Osteoblast (primary cell): ENCODE results near the gene TTC33. TPM values are rescaled to one million over a fixed set of nuclear protein-coding genes. Genes with fewer than 3 reads are reported as not detected.
"Not testable (repeated sequence)": the region's sequence is repeated elsewhere in the genome, so short reads cannot be mapped to it uniquely, and the experiment has no call there.

ENCODE experiments used
- DNase-seq: peaks from one replicate; pipeline ENCODE4 v3.0.0; 2011; ENCODE audit warnings: low spot score, mixed read lengths; ENCODE audit not compliant: insufficient read length; ENCODE audit errors: missing footprints
- H2AFZ ChIP-seq: 2 replicates; pipeline ENCODE4 v1.6.0; 2011; ENCODE audit warnings: mild to moderate bottlenecking, low read length
- H3K27ac ChIP-seq: 2 replicates; pipeline ENCODE4 v1.5.1; 2011; ENCODE audit warnings: mild to moderate bottlenecking, low read depth, low read length, moderate library complexity
- H3K27me3 ChIP-seq: 2 replicates; pipeline ENCODE4 v1.6.0; 2012; ENCODE audit warnings: mild to moderate bottlenecking, control low read depth, inconsistent platforms, low read length, moderate library complexity; ENCODE audit not compliant: insufficient read depth
- H3K36me3 ChIP-seq: 2 replicates; pipeline ENCODE4 v1.5.1; 2011; ENCODE audit warnings: mild to moderate bottlenecking, low read length, control low read depth, moderate library complexity; ENCODE audit not compliant: insufficient read depth
- H3K4me1 ChIP-seq: 2 replicates; pipeline ENCODE4 v1.5.1; 2011; ENCODE audit warnings: mild to moderate bottlenecking, low read length, control low read depth, moderate library complexity; ENCODE audit not compliant: insufficient read depth
- H3K4me2 ChIP-seq: 2 replicates; pipeline ENCODE4 v1.6.0; 2011; ENCODE audit warnings: mild to moderate bottlenecking, low read length; ENCODE audit not compliant: insufficient read depth
- H3K4me3 ChIP-seq: fragments of 200-600 bp; sonication (generic); 3 replicates; pipeline ENCODE4 v1.5.1; 2012; ENCODE audit warnings: mild to moderate bottlenecking, low read length, inconsistent platforms; ENCODE audit not compliant: insufficient read depth
- H3K79me2 ChIP-seq: 2 replicates; pipeline ENCODE4 v1.6.0; 2012; ENCODE audit warnings: mild to moderate bottlenecking, low read length, control low read depth, inconsistent platforms; ENCODE audit not compliant: insufficient read depth
- H3K9me3 ChIP-seq: 2 replicates; pipeline ENCODE4 v1.5.1; 2011; ENCODE audit warnings: low read depth, low read length, control low read depth
- H4K20me1 ChIP-seq: 2 replicates; pipeline ENCODE4 v1.6.0; 2012; ENCODE audit warnings: mild to moderate bottlenecking, low read length, control low read depth; ENCODE audit not compliant: insufficient read depth
- CTCF ChIP-seq: IDR thresholded peaks from 2 replicates; pipeline ENCODE4 v1.5.1; 2011; ENCODE audit warnings: mild to moderate bottlenecking, low read depth, low read length, moderate library complexity; ENCODE audit errors: extremely low read depth
- total RNA-seq: library from RNA; depleted of rRNA; stranded (reverse); fragments of >200 nt; gene quantifications from 2 replicates; pipeline ENCODE4 v1.2.3, GENCODE V29; 2012

Gene TTC33
- total RNA-seq, 1 donor = 14.5 TPM

- Histone ChIP-seq H3K9me3 (no peaks in the 10 kb centered on the region), H3K4me1 (peaks cover 5% of the 10 kb centered on the region), H3K27me3 (no peaks in the 10 kb centered on the region), H3K4me3 (no peak overlapping the region), H3K79me2 (no peaks in the 10 kb centered on the region), H4K20me1 (no peaks in the 10 kb centered on the region), H3K36me3 (no peaks in the 10 kb centered on the region), H3K27ac (no peak overlapping the region), H2AFZ (no peak overlapping the region), H3K4me2 (no peak overlapping the region)
- no peak for TF ChIP-seq CTCF
- DNase-seq = peak; percentile 58
These were observed 160.9 kb downstream of the TTC33 start for GRCh38 chr5:40594811-40595210.

- H3K27me3 ChIP-seq, H3K4me3 ChIP-seq, H3K27ac ChIP-seq, H3K4me2 ChIP-seq, H3K9me3 ChIP-seq, H2AFZ ChIP-seq, H3K79me2 ChIP-seq, H4K20me1 ChIP-seq, H3K4me1 ChIP-seq, H3K36me3 ChIP-seq, DNase-seq: not testable (repeated sequence)
These were observed 163.9 kb downstream of the TTC33 start for GRCh38 chr5:40591727-40592396.

GRCh38 chr5:40587376-40587775, 168.4 kb downstream of the TTC33 start:
- no peak for DNase-seq
- no peak overlapping the region for H3K27ac ChIP-seq

GRCh38 chr5:40585537-40586267, 170.1 kb downstream of the TTC33 start:
- H4K20me1 ChIP-seq = no peaks in the 10 kb centered on the region
- H3K4me2 ChIP-seq = no peak overlapping the region
- no peaks in the 10 kb centered on the region for H3K9me3 ChIP-seq
- no peak overlapping the region for H2AFZ ChIP-seq
- no peak overlapping the region for H3K27ac ChIP-seq
- no peak overlapping the region for H3K4me3 ChIP-seq
- no peaks in the 10 kb centered on the region for H3K27me3 ChIP-seq
- no peaks in the 10 kb centered on the region for H3K4me1 ChIP-seq
- DNase-seq = no peak
- H3K36me3 ChIP-seq = no peaks in the 10 kb centered on the region
- H3K79me2 ChIP-seq = no peaks in the 10 kb centered on the region
- no peak for TF ChIP-seq CTCF

More at GRCh38 chr5:40587376-40587775, 168.4 kb downstream of the TTC33 start:
- Histone ChIP-seq H3K4me2 (no peak overlapping the region), H3K4me3 (no peak overlapping the region), H4K20me1 (no peaks in the 10 kb centered on the region), H3K27me3 (no peaks in the 10 kb centered on the region), H3K79me2 (no peaks in the 10 kb centered on the region), H3K36me3 (no peaks in the 10 kb centered on the region), H2AFZ (no peak overlapping the region), H3K9me3 (no peaks in the 10 kb centered on the region), H3K4me1 (no peaks in the 10 kb centered on the region)
- no peak for TF ChIP-seq CTCF
